ENCODE measurements around the gene CEP55. TPM values are rescaled to one million over a fixed set of nuclear protein-coding genes. Genes with fewer than 3 reads are reported as not detected.

The CEP55 gene
- total and polyA plus RNA-seq, 4 donors = under 0.01 to 4.1 (median 0.46) TPM

DNA sequence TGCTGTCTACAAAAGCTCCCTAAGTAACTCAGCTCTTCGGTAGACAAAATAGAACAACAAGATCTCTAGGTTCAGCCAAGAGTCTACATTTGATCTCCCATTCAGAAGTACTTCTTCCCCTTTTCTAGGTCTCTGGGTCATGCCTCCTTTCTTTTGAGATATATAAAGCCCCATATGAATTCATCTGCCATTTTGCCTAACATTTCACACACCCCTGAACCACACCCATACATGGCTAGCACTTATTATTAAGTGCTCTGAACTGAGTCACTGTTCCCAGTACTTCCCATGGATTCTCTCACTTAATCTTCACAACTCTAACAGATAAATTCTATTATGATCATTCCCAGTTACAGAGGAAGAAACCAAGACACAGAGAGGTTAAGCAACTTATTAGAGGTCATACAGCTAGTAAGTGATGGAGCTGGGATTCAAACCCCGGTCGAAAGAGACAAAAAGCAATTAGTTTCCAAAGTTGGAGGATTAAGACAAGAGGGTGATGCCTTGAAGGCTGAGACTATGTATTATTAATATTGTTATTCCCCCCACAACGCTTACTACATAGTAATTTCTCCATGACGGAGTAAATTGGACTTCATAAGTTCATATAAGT, 31.5 kb upstream of the CEP55 start:
- H3K4me3 ChIP-seq (ENCODE audit: low read depth in 1 of 3, low read length in 3 of 3) = no peak overlapping the region
- H3K9ac ChIP-seq (ENCODE audit: low read depth in 1 of 2, low read length in 2 of 2) = no peak overlapping the region
- TF ChIP-seq JUND (IDR thresholded peaks at IDR 0.05) (no peak), REST (IDR thresholded peaks at IDR 0.05) (no peak), RAD21 (IDR thresholded peaks at IDR 0.05) (no peak), FOXA1 (IDR thresholded peaks at IDR 0.05) (no peak), GABPA (IDR thresholded peaks at IDR 0.05 in 1 of 2, conservative IDR thresholded peaks at IDR 0.05 in 1 of 2) (no peak), HNF4G (IDR thresholded peaks at IDR 0.05) (no peak), SP1 (IDR thresholded peaks at IDR 0.05) (no peak), YY1 (IDR thresholded peaks at IDR 0.05) (no peak), NR2F2 (IDR thresholded peaks at IDR 0.05) (no peak), TAF1 (conservative IDR thresholded peaks at IDR 0.05) (no peak), RXRA (IDR thresholded peaks at IDR 0.05) (no peak), FOXA2 (IDR thresholded peaks at IDR 0.05) (no peak), EGR1 (IDR thresholded peaks at IDR 0.05; ENCODE audit: low read depth in 2 of 2) (no peak), HNF4A (conservative IDR thresholded peaks at IDR 0.05) (no peak)
- TF ChIP-seq, protein P1, sequence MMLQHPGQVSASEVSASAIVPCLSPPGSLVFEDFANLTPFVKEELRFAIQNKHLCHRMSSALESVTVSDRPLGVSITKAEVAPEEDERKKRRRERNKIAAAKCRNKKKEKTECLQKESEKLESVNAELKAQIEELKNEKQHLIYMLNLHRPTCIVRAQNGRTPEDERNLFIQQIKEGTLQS (IDR thresholded peaks at IDR 0.05) = no peak
- TF ChIP-seq, protein P2, sequence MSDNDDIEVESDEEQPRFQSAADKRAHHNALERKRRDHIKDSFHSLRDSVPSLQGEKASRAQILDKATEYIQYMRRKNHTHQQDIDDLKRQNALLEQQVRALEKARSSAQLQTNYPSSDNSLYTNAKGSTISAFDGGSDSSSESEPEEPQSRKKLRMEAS (IDR thresholded peaks at IDR 0.05) = no peak
- TF ChIP-seq, protein P3, sequence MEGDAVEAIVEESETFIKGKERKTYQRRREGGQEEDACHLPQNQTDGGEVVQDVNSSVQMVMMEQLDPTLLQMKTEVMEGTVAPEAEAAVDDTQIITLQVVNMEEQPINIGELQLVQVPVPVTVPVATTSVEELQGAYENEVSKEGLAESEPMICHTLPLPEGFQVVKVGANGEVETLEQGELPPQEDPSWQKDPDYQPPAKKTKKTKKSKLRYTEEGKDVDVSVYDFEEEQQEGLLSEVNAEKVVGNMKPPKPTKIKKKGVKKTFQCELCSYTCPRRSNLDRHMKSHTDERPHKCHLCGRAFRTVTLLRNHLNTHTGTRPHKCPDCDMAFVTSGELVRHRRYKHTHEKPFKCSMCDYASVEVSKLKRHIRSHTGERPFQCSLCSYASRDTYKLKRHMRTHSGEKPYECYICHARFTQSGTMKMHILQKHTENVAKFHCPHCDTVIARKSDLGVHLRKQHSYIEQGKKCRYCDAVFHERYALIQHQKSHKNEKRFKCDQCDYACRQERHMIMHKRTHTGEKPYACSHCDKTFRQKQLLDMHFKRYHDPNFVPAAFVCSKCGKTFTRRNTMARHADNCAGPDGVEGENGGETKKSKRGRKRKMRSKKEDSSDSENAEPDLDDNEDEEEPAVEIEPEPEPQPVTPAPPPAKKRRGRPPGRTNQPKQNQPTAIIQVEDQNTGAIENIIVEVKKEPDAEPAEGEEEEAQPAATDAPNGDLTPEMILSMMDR (IDR thresholded peaks at IDR 0.05; ENCODE audit: low read depth, low read length, missing input control) = no peak
- TF ChIP-seq, protein P4, sequence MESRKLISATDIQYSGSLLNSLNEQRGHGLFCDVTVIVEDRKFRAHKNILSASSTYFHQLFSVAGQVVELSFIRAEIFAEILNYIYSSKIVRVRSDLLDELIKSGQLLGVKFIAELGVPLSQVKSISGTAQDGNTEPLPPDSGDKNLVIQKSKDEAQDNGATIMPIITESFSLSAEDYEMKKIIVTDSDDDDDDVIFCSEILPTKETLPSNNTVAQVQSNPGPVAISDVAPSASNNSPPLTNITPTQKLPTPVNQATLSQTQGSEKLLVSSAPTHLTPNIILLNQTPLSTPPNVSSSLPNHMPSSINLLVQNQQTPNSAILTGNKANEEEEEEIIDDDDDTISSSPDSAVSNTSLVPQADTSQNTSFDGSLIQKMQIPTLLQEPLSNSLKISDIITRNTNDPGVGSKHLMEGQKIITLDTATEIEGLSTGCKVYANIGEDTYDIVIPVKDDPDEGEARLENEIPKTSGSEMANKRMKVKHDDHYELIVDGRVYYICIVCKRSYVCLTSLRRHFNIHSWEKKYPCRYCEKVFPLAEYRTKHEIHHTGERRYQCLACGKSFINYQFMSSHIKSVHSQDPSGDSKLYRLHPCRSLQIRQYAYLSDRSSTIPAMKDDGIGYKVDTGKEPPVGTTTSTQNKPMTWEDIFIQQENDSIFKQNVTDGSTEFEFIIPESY (IDR thresholded peaks at IDR 0.05) = no peak
- H3K27me3 ChIP-seq (ENCODE audit: control insufficient read depth in 4 of 4, insufficient read depth in 4 of 4, low read length in 3 of 4) = no peaks in the 10 kb centered on the region
- H3K27ac ChIP-seq (ENCODE audit: low read depth in 1 of 2, low read length in 2 of 2) = no peak overlapping the region
- peaks cover 0 to 10% (median 4%) of the 10 kb centered on the region in 4 donors for H3K4me1 ChIP-seq (ENCODE audit: control insufficient read depth in 4 of 4, insufficient read depth in 4 of 4, low read length in 3 of 4)
- WGBS = 93% methylated on average over 5 of the region's 5 CpGs
- H3K36me3 ChIP-seq (ENCODE audit: control insufficient read depth in 4 of 4, insufficient read depth in 3 of 4, low read depth in 1 of 4, low read length in 3 of 4) = no peaks in the 10 kb centered on the region
- no peaks in the 10 kb centered on the region for H3K9me3 ChIP-seq (ENCODE audit: control insufficient read depth in 4 of 4, low read length in 3 of 4)
- no peak for DNase-seq (ENCODE audit: low spot score)
